Measurements from ENCODE around the gene OSBPL7.

- TF ChIP-seq CTCF (IDR thresholded peaks at IDR 0.05) (no peak), POLR2A (IDR thresholded peaks at IDR 0.05) (no peak)
These were observed 10.5 kb downstream of the OSBPL7 start for GRCh38 chr17:47810901-47811635.

All from body of pancreas (tissue), 4 donors.